ENCODE results near the gene AVPI1.

- TF ChIP-seq, protein P1, sequence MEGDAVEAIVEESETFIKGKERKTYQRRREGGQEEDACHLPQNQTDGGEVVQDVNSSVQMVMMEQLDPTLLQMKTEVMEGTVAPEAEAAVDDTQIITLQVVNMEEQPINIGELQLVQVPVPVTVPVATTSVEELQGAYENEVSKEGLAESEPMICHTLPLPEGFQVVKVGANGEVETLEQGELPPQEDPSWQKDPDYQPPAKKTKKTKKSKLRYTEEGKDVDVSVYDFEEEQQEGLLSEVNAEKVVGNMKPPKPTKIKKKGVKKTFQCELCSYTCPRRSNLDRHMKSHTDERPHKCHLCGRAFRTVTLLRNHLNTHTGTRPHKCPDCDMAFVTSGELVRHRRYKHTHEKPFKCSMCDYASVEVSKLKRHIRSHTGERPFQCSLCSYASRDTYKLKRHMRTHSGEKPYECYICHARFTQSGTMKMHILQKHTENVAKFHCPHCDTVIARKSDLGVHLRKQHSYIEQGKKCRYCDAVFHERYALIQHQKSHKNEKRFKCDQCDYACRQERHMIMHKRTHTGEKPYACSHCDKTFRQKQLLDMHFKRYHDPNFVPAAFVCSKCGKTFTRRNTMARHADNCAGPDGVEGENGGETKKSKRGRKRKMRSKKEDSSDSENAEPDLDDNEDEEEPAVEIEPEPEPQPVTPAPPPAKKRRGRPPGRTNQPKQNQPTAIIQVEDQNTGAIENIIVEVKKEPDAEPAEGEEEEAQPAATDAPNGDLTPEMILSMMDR (IDR thresholded peaks at IDR 0.05) = no peak
- TF ChIP-seq POLR2A (IDR thresholded peaks at IDR 0.05) (no peak), POLR2AphosphoS5 (IDR thresholded peaks at IDR 0.05; ENCODE audit: insufficient read depth in 1 of 2, low read depth in 1 of 2) (no peak)
These were observed 42.1 kb downstream of the AVPI1 start for GRCh38 chr10:97644936-97645335.
